ENCODE measurements around the gene FNDC3B.

- TF ChIP-seq CTCF (IDR thresholded peaks at IDR 0.05) (no peak), ZFX (IDR thresholded peaks at IDR 0.05; ENCODE audit: borderline replicate concordance) (no peak)
Measured at GRCh38 chr3:172259111-172259541, 219.7 kb downstream of the FNDC3B start.
